ENCODE data around the gene GJB2.

The GJB2 gene

DNA sequence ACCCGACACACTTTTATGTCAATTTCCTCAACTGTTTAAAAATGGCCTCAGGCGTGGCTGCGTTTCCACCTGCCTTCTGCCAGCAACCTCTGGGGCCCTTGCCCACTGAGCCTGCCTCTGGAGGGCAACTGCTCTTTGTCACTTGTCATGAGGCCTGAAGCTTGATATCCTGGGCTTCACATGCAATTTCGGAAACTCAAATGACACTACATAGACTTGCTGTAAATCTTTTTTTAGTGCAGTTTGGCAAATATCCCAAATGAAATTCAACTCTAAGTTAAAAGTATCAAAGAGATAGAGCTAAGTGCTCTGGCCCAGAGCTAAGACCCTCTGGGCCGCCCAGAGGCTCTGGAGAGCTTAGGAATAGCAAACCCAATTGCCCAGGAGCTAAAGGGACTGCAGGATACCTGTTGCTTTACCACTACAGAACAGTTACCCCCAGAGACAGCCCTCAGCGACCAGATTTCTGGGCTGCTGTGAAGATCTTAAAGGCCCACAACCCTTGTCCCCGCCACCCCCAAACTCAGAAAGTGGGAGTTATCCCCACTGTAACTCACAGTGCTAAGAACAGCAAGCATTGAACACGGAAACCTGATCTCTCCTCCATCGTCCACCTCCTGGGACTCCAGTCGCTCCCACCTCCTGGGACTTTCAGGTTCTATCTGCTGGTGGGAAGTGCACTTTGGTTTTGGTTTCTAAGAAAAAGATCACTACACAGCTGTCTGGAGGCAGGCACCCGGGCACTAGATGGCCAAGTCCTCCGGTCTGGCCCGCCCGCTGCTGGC, 51.3 kb downstream of the GJB2 start:
- no peak for DNase-seq

DNA sequence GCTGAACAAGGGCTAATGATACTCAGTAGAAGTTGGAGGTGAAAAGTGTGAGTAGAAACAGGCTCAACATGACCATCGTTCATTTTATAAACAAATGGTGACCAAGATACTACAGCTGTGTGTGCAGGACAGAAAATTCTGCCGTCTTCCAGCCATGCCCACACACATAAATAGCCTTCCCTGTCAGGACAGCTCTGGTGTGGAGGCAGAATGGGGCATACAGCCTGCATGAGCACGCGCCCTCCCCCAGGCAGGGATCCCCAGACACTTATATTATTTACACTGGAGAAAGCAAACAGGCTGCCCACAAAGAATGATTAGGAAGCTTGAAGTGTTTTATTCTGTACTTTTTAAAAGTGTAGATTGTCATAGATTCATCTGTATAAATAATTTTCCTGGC, 52.3 kb downstream of the GJB2 start:
- no peak for DNase-seq

DNA sequence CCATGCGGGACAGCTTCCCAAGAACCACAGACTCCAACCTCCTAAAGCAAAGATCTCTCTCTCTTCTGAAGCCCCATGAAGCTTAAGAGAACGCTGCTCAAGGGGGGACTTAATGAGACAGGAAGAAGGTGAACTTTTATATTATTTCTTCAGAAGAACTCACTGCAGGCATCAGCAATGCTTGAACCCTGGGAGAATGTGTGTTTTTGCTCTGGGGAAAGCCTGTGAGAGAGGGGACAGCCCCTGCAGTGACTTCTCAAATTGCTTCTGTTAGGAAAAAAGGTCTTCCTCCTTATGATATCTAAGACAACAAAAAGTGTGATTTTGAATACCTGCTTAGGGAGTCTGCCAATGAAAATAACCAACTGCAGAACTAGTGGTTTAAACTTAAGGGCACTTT, 54.9 kb downstream of the GJB2 start:
- no peak for DNase-seq
